GM18508 (cell line): Measurements from ENCODE around the gene KHDRBS2.

Experiments used
- ATAC-seq: cut with Tn5 transposase; IDR thresholded peaks from one replicate; pipeline ENCODE4 v1.9.1; 2021; ENCODE audit warnings: moderate number of reproducible peaks; ENCODE audit not compliant: insufficient read depth, unreplicated experiment

KHDRBS2 gene

DNA sequence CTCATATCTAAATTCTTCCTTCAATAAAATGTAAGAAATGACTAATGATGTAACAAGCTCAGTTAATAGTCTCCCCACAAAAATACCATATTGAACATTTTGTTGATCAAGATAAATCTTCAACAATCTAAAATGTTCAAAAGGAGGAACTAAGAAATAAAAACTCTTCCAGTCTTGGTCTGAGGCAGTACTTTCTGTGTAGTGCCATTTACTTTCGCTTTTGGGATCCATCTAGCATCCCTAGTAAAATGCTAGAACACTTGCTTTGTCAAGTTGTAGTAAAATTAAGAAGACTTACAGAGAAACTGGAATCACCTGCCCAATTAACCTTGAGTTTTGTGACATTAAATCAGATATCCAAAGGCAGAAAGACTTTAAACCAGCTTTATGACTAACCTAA, 246.4 kb downstream of the KHDRBS2 start:
- ATAC-seq = no peak

DNA sequence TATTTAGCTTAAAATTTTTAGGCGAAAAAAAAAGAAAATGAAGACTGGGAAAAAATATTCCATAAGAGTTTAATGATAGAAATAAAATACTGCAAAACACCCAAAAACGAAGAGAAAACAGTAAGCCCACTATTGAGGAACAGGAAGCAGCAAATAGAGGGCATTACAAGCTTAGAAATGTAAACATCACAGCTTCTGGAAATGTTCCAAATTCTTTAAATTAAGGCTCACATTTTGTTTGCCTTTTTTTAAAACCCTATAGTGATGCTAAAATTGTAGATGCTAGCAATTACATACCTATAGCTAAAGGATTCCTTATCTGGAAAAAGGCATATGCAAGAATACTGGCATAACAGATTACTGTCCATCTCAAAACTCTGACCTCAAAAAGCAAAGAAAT, 248.6 kb downstream of the KHDRBS2 start:
- ATAC-seq = no peak

DNA sequence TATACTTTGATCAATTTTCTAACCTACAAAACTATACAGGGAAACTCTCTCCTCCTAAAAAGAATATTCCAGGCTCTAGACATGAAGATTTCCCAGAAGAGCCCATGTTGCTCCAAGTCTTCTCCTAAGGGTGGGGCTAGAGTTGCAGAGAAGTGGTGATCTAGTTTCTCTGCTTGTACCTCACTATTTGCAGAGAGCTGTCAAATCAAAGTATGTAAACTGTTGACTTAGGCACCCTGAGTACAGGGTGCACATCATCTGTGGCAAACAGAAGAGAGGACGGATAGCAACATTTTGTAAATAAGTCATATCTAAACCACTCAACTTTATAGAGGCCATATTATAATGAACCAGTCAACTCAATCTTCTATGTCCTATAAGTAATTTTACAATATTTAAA, 250.1 kb downstream of the KHDRBS2 start:
- ATAC-seq = no peak

DNA sequence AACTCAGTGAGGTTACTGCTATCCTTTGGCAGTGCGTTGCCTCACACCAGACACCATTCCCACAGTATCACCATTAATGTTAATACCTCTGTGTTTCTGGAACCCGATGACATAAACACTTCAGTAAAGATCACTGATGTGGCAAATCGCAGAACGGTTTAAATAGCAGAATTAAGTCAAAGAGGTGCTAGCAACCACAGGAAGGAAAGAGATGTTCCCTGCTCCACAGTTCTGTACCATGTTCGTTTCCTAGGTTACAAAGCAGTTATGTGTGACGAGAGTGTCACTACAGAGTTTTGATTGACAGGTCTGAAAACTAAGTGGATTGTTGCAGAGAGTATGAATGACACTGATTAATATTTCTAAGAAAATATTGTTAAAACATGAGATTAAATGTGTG, 272.3 kb downstream of the KHDRBS2 start:
- ATAC-seq = no peak

DNA sequence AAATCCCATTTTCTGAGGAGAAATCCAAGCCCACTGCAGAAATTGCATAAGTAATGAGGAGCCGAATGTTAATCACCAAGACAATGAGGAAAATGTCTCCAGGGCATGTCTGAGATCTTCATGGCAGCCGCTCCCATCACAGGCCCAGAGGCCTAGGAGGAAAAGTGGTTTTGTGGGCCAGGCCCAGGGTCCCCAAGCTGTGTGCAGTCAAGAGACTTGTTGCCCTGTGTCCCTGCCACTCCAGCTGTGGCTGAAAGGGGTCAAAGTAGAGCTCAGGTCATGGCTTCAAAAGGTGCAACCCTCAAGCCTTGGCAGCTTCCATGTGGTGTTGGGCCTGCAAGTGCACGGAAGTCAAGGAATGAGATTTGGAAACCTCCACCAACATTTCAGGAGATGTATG, 276.6 kb downstream of the KHDRBS2 start:
- ATAC-seq = no peak

DNA sequence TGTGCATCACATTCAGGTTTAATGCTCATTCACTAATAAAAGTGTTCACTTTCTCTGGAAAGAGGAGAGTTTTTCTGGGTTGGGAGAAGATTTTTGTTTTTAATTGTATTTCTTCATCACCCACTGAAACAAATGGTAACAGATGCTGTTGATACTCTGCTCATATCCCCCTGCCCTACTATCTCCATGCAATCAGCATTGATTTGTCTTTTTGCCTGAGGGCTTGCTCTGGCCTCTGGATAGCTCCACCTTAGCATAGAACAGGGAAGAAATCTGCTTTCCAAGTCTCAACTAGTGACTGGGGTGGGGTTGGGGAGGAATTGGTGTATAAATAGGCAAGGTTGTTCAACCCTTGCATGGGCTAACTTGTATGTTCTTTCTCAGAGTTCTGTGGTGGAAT, 296.4 kb downstream of the KHDRBS2 start:
- ATAC-seq = no peak

DNA sequence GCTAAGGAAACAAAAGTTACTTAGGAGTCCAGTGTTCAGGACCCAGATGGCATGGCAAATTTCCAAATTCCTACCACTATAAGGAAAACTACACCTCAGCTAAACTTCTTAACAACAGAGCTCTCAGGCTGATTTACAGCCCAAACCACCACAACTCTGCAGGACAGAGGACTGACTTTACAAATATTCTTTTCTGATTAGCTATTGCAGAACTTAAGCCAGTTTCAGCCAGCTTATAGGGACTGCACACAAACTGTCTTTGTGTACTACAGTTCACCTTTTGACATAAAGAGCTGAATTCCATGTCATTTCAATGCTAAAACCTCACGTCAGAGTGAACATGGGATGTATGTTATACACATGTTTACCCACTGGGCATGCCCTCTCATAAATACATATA, 305.4 kb downstream of the KHDRBS2 start:
- ATAC-seq = no peak

DNA sequence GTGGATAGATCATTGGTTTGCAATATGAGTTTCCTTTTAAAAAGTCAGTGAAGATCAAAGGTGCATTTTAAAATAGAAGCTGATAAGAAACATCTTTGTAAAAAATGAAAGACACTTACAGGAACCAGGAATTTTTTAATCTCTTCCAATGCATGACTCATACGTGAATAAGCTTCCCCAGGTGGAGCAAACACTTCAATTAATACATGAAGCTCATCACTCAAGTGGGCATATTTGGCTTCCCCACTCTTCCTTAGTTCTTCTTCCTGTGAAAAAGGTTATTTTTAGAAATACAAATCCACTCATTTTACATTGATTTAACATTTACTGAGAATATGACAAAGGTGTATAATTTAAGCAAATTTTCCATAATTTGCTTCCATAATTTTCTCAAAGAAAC, 308.1 kb downstream of the KHDRBS2 start:
- no peak for ATAC-seq

DNA sequence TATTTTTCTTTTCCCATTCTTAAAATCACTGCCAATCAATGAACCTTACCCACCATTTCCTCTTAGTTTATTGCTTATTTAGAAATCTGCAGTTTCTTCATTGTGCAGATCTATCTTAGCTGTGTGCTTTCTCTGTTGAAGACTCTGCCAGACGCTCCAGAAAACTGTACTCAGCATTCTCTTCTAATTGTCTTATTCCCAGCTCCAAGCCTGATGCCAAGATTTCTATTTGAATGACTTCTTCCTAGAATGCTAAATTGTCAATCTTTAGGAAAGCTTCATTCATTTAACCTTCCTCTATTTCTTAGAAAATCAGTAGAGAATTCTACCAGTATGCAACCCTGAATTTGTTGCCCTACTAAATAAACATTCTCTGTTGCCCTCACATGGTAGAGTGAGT, 308.9 kb downstream of the KHDRBS2 start:
- no peak for ATAC-seq

DNA sequence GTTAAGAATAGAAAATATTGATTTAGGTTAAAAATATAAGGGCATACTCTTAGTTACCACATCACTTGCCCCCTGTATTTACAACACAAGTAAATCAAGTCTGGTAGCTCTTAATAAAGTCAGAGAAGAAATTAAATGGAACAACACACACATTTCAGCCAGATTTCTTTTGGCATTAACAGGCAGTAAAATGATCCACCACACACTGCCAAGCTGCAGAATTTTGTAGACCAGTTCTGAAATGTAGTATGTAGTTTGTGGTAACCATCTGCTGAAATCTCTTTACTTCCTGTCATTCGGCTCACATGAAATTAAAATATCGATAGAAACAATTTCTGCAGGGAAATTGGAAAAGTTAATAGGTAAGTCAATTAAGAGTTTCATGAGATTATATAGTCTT, 326.8 kb downstream of the KHDRBS2 start:
- ATAC-seq = no peak

DNA sequence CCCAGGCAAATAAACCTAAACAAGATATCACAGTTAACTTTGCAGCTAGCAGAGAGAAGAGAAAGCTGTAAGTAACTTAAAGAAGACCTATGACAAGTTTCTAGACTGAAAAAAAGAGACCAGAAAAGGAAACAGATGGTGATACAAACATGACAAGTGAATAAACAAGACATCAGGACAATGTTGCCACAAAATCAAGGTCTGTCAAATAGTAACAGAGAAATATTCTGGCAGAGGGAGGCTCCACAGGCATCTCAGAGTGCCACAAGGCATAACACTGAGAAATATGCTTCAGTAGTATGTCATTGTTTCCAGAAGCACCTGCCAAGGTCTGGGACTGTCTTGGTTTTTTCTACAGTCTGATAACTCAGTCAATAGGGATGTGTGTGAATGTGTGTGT, 332.2 kb downstream of the KHDRBS2 start:
- ATAC-seq = no peak

DNA sequence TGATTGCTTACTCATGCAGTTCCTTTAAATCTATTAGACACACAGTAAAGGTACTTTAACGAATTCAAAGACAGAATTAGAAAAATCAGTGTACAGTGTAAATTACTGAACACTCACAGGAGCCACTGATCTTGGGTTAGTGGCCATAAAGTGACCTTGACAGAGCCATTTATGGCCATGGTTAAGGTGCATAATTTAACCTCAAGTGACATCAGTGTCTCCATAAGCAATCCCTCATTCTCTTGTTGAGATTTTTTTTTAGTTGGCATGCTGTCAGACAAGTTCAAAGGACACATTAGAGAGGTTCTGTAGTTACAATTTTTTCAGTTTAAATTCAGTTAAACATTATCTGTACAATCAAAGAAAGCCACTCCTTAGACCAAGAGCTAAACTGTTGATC, 334.4 kb downstream of the KHDRBS2 start:
- no peak for ATAC-seq

DNA sequence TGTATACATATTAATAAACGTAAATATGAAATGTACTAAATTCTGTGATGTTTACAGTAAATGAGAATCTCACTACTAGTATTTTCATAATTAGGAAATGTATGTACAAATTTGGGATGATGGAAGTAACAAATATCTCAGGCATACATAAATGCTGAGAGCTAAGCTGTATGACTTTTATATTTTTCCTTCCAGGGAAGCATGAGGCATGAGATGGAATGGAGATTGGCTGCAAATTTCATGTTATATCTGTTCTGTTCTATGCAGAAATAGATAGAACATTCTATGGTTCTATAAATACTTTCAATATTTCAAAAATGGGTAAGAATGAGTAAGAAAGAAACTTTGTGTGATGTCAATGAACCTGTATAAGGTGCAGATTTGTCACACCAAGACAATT, 335.2 kb downstream of the KHDRBS2 start:
- ATAC-seq = no peak

DNA sequence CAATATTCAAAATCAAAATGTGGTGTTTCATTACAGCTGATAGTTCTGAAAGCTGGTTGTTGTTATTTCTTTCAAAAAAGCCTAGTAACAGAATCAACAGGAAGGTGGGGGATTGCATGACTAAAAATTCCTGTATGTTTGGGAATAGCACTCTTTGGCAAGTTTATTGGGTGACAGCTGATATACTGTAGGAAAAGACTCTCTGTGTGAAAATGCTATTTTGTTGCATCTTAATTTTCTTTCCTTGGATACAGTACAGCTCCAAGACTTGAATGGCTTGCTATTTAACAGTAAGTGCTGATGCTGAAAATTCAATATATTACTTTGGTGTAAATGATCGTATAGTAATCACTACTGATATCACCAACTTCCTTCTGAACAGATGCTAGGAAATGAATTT, 336.1 kb downstream of the KHDRBS2 start:
- ATAC-seq = no peak

DNA sequence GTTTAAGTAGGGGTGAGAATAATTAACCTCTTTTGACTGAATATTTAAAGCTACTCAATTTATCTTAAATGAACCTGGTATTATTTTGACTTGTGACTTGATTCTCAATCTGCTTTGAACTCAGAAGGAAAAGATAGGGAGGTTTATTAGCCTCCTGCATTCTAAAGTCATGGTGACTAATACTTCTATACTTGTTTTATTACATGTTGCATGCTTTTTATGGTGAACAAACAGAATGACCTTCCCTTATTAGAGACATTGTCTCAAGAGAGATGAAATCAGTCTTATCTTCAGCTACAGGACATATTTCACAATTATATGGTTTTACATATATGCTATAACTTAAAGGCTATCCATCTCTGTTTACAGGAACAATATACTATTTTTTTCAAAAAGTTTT, 336.9 kb downstream of the KHDRBS2 start:
- no peak for ATAC-seq

DNA sequence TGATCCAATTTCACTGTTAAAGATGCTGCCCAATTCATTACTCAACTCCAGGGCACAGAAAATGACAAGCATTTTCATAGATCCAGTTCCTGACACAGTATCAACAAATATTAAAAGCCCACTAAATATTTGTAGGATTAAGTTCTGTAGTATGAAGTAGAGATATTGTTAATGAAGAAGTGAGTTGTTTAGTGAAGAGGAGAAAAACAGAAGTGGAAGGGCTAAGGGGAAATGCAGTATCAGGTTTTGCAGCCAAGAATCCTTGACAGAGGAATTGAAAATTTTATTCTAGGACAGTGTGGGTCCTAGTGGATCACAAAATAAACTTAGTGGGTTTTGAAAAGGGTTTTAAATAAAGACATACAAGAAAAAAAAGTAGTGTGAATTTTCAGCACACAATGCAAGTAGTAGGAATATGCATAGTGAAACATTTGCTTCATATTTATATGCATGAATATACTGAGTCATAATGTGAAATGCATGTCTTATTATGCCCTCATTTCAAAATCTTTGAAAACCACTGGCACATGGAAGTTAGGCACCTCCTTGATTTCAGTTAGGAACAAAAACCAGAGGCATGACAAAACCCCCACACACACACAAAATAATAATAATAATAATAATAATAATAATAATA, 338.6 kb downstream of the KHDRBS2 start:
- no peak for ATAC-seq

DNA sequence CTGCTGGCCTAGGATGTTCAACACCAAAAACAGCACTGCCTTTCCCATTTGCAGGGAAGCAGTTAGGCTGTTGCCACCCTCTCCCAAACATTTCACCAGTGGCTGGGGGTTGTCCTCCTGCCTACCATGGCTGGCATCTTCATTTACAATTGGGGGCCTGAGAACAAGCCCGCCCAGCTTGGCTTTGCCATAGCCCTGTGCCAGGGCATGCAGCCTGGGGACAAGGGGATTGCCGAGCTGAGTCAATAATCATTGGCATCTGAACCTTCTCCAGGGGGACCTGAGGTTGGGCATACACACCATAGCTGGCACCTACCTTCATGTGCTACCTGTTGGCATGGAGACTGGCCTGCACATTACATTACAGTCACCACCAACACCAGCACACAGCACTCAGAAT, 345.1 kb downstream of the KHDRBS2 start:
- ATAC-seq = no peak

DNA sequence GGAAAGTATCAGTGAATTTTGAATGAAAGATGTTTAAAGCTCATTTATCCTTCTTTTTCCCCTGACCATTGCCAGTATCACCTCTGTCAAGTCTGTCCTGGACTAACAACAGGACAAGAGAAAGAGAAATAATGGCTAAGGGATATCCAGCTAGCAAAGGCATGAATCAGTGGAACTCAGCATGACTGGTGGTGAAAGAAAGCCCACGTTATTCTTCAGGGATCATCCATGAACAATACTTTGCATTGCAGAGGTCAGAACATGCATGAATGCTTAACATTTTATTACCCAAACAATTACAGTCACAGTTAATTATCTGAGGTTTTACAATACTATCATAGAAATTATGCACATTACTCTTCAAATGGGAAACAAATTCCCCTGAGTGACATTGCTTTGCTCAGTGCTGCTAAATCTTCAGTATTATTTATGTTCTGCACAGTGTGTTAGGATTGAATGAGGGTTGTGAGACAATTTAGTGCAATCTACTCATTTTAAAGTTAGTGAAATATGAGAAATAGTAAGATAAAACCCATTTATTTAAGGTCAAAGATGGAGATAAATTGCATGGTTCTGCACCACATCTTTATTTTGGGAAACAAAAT, 350.7 kb downstream of the KHDRBS2 start:
- ATAC-seq = no peak

DNA sequence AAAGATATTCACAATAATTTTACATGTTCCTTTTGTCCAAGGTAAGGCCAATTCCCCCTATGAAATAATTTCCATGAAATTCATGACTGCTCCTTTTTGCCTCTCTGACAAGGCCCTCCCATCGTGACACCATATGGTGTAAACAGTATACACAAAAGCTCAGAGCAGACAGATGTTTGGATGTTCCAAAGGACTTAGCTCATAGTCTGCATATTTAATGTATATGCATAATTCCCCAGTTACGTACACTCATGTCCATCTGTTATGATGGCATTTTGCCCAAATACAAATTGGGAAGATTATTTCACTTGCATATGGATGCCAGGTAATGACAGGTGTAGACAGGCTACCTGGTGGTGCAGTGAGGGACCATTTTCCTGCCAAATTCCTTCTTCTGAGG, 376.5 kb downstream of the KHDRBS2 start:
- no peak for ATAC-seq

DNA sequence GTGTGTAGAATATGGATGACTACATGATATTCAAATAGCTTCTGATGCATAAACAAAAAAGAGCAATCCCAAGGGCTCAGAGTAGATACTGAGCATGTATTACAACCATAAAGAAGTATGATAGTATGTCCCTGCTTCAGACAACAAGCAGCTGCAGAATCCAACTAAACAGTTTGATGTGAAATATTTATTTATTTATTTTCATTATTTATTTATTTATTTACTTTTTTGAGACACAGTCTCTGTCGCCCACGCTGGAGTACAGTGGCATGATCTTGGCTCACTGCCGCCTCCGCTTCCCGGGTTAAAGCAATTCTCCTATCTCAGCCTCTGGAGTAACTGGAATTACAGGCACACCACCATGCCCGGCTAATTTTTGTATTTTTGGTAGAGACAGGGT, 384.3 kb downstream of the KHDRBS2 start:
- no peak for ATAC-seq

DNA sequence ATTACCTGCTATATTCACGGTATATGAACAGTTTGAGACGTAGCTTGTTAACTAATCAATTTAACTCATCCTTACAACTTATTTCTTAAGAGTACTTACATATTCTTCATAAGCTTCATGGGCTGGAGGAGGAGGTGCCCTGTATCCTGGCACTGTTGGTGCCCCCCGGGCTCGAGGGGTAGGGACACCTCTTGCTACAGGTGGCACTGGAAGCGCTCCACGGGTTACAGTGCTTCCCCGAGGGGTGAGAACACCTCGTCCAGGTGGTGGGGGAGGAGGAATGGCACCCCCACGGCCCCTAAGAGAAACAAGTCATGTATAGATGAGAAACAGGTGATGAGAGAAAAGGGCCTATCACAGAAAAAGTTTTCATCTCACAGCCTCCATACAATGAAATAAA, 391.5 kb downstream of the KHDRBS2 start:
- ATAC-seq = no peak

DNA sequence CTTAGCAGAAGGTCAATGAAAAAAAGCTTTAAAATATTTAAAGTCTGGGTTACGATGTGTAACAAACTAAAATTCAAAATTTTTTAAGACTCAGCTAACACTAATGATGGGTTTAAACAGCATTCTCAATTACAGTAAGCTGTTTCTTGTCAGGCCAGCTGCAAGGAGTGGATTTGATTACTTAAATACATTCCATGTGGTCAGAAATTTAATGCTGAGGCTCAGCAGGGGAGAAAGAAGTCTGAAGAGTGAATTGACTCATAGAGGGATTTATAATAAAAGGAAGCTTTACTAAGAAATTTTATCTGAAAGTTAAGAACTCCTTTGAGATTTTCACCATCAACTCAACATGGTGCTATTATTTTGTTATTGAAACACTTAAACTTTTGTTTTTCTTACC, 398.6 kb downstream of the KHDRBS2 start:
- no peak for ATAC-seq
